ENCODE results near the gene THTPA. TPM values are rescaled to one million over a fixed set of nuclear protein-coding genes. Genes with fewer than 3 reads are reported as not detected.

Gene THTPA
- total RNA-seq, 1 donor from 2014 or later: 7.7 TPM

- Histone ChIP-seq H3K4me2 (no peak overlapping the region), H3K79me2 (ENCODE audit: low read depth) (peaks cover 15% of the 10 kb centered on the region), H3K4me3 (no peak overlapping the region), H3F3A (ENCODE audit: low read depth) (peaks cover 42% of the 10 kb centered on the region), H3K36me3 (no peaks in the 10 kb centered on the region), H3K9me3 (ENCODE audit: low read depth) (no peaks in the 10 kb centered on the region), H2AFZ (replicated peaks) (no peak overlapping the region), H3K4me1 (peaks cover 12% of the 10 kb centered on the region), H4K20me1 (ENCODE audit: low read depth) (peaks cover 5% of the 10 kb centered on the region), H3K27me3 (no peaks in the 10 kb centered on the region), H3K27ac (no peak overlapping the region), H3K9ac (no peak overlapping the region)
- Mint-ChIP-seq H3K9me3 (no peaks in the 10 kb centered on the region), H3K4me3 (peak overlapping the region; percentile 65), H3K27me3 (ENCODE audit: insufficient read depth, low read depth) (peaks cover 2% of the 10 kb centered on the region), H3K4me1 (peaks cover 31% of the 10 kb centered on the region), H3K36me3 (peaks cover 3% of the 10 kb centered on the region), H3K27ac (no peak overlapping the region)
- no peak for DNase-seq (ENCODE audit: low spot score)
- TF ChIP-seq EZH2phosphoT487 (IDR thresholded peaks at IDR 0.05) (no peak), EZH2 (IDR thresholded peaks at IDR 0.05) (no peak), CTCF (IDR thresholded peaks at IDR 0.05) (no peak)
Measured at GRCh38 chr14:23557946-23558345, 1.9 kb downstream of the THTPA start.

GRCh38 chr14:23558346-23559009 is 2.4 kb downstream of the THTPA start:
- no peak overlapping the region for H3K27ac Mint-ChIP-seq

GRCh38 chr14:23559010-23559925 is 3.2 kb downstream of the THTPA start:
- Histone ChIP-seq H3K4me3 (no peak overlapping the region), H3K9ac (no peak overlapping the region), H3K27ac (no peak overlapping the region), H4K20me1 (ENCODE audit: low read depth) (peaks cover 5% of the 10 kb centered on the region), H3K9me3 (ENCODE audit: low read depth) (no peaks in the 10 kb centered on the region), H3K4me1 (peaks cover 12% of the 10 kb centered on the region), H3K36me3 (no peaks in the 10 kb centered on the region), H3K4me2 (no peak overlapping the region), H2AFZ (replicated peaks) (no peak overlapping the region), H3F3A (ENCODE audit: low read depth) (peaks cover 46% of the 10 kb centered on the region), H3K79me2 (ENCODE audit: low read depth) (peaks cover 15% of the 10 kb centered on the region), H3K27me3 (no peaks in the 10 kb centered on the region)
- no peak overlapping the region for H3K4me3 Mint-ChIP-seq
- DNase-seq (ENCODE audit: low spot score): peak; percentile 88
- TF ChIP-seq CTCF (IDR thresholded peaks at IDR 0.05) (peak; percentile 97), EZH2phosphoT487 (IDR thresholded peaks at IDR 0.05) (no peak), EZH2 (IDR thresholded peaks at IDR 0.05) (no peak)
- peaks cover 2% of the 10 kb centered on the region for H3K27me3 Mint-ChIP-seq (ENCODE audit: insufficient read depth, low read depth)
- H3K4me1 Mint-ChIP-seq: peaks cover 32% of the 10 kb centered on the region
- no peak overlapping the region for H3K27ac Mint-ChIP-seq
- H3K36me3 Mint-ChIP-seq: peaks cover 3% of the 10 kb centered on the region
- H3K9me3 Mint-ChIP-seq: no peaks in the 10 kb centered on the region

More at GRCh38 chr14:23558346-23559009, 2.4 kb downstream of the THTPA start:
- Histone ChIP-seq H3K27ac (no peak overlapping the region), H2AFZ (replicated peaks) (no peak overlapping the region), H3K4me2 (no peak overlapping the region), H3K9me3 (ENCODE audit: low read depth) (no peaks in the 10 kb centered on the region), H3K36me3 (no peaks in the 10 kb centered on the region), H4K20me1 (ENCODE audit: low read depth) (peaks cover 5% of the 10 kb centered on the region), H3K79me2 (ENCODE audit: low read depth) (peaks cover 15% of the 10 kb centered on the region), H3K4me3 (no peak overlapping the region), H3K4me1 (peaks cover 12% of the 10 kb centered on the region), H3K9ac (no peak overlapping the region), H3F3A (ENCODE audit: low read depth) (peaks cover 46% of the 10 kb centered on the region), H3K27me3 (no peaks in the 10 kb centered on the region)
- TF ChIP-seq EZH2phosphoT487 (IDR thresholded peaks at IDR 0.05): no peak
- TF ChIP-seq CTCF (IDR thresholded peaks at IDR 0.05): no peak
- no peak for TF ChIP-seq EZH2 (IDR thresholded peaks at IDR 0.05)
- H3K4me3 Mint-ChIP-seq: no peak overlapping the region
- peaks cover 2% of the 10 kb centered on the region for H3K27me3 Mint-ChIP-seq (ENCODE audit: insufficient read depth, low read depth)
- H3K9me3 Mint-ChIP-seq: no peaks in the 10 kb centered on the region
- DNase-seq (ENCODE audit: low spot score): no peak
- H3K36me3 Mint-ChIP-seq: peaks cover 3% of the 10 kb centered on the region
- H3K4me1 Mint-ChIP-seq: peaks cover 32% of the 10 kb centered on the region

All from neural progenitor cell (in vitro differentiated cells).